Endothelial cell of umbilical vein (primary cell): ENCODE measurements around the gene PRKCQ.

Source experiments
- CTCF ChIP-seq, 2 donors: IDR thresholded peaks; 1 replicate in 1 of 2; 2 replicates in 1 of 2; pipeline ENCODE4 v1.5.1; 2011; ENCODE audit warnings: low read length in 2 of 2, mild to moderate bottlenecking in 2 of 2, moderate library complexity in 2 of 2, control low read depth in 1 of 2, inconsistent platforms in 1 of 2, low read depth in 1 of 2; ENCODE audit not compliant: insufficient read depth in 1 of 2; ENCODE audit errors: extremely low read depth in 1 of 2
- EZH2 ChIP-seq: IDR thresholded peaks from 2 replicates; pipeline ENCODE4 v1.6.1; 2012; ENCODE audit warnings: borderline replicate concordance, low read depth, mild to moderate bottlenecking, moderate library complexity, low read length, inconsistent platforms; ENCODE audit not compliant: severe bottlenecking
- GATA2 ChIP-seq: IDR thresholded peaks from 2 replicates; pipeline ENCODE4 v1.7.0; 2011; ENCODE audit warnings: low read depth, mild to moderate bottlenecking, moderate library complexity, mixed read lengths, low read length; ENCODE audit not compliant: insufficient read length, insufficient read depth
- MYC ChIP-seq: IDR thresholded peaks from one replicate; pipeline ENCODE4 v1.6.1; 2011; ENCODE audit warnings: mild to moderate bottlenecking, low read depth, low read length
- POLR2A ChIP-seq: IDR thresholded peaks from 2 replicates; pipeline ENCODE4 v1.6.1; 2012; ENCODE audit warnings: low read depth, mild to moderate bottlenecking, control low read depth, low read length
- POLR2AphosphoS5 ChIP-seq: IDR thresholded peaks from 2 replicates; pipeline ENCODE4 v1.6.1; 2012; ENCODE audit warnings: low read depth, mild to moderate bottlenecking, control low read depth, low read length, moderate library complexity; ENCODE audit not compliant: insufficient read depth

GRCh38 chr10:6593241-6593671 is 13.2 kb upstream of the PRKCQ start:
- no peak for TF ChIP-seq POLR2A
- TF ChIP-seq POLR2AphosphoS5, result no peak
- no peak for TF ChIP-seq CTCF (IDR thresholded peaks at IDR 0.05; ENCODE audit: extremely low read depth in 1 of 2, insufficient read depth in 1 of 2, low read depth in 1 of 2, low read length in 2 of 2)
- no peak for TF ChIP-seq MYC
- no peak for TF ChIP-seq EZH2
- no peak for TF ChIP-seq GATA2
